Astrocyte of the spinal cord (primary cell): ENCODE measurements around the gene SGIP1.
A peak's percentile ranks its signal among the peaks of the same experiment; 100 is the strongest.

Experiments
- DNase-seq: peaks from one replicate; pipeline ENCODE4 v3.0.0; 2011; ENCODE audit warnings: low read depth, low spot score
- H3K4me3 ChIP-seq: 2 replicates; pipeline ENCODE4 v1.5.1; 2011; ENCODE audit warnings: low read depth, mild to moderate bottlenecking, low read length, moderate library complexity
- CTCF ChIP-seq: IDR thresholded peaks from 2 replicates; pipeline ENCODE4 v1.5.1; 2012; ENCODE audit warnings: low read depth, mild to moderate bottlenecking, low read length, inconsistent platforms
- in situ Hi-C: cut with HindIII; loops from 2 replicates; pipeline ENCODE4 v1.10.0; 2017; ENCODE audit warnings: low sequenced_read_pairs

Gene SGIP1

GRCh38 chr1:66613187-66613586, 79.2 kb downstream of the SGIP1 start:
- no peak for TF ChIP-seq CTCF
- peak; percentile 33 for DNase-seq
- in situ Hi-C loops, result no loop called here
- no peak overlapping the region for H3K4me3 ChIP-seq

GRCh38 chr1:66617362-66618184, 83.6 kb downstream of the SGIP1 start:
- no peak for DNase-seq
- no peak overlapping the region for H3K4me3 ChIP-seq
- no peak for TF ChIP-seq CTCF
- in situ Hi-C loops, result no loop called here

- H3K4me3 ChIP-seq, result no peak overlapping the region
- in situ Hi-C loops, result no loop called here
- DNase-seq, result no peak
- no peak for TF ChIP-seq CTCF
Observed at GRCh38 chr1:66618390-66618789, 84.4 kb downstream of the SGIP1 start.

GRCh38 chr1:66623812-66624211, 89.9 kb downstream of the SGIP1 start:
- H3K4me3 ChIP-seq, result no peak overlapping the region
- in situ Hi-C loops, result no loop called here
- TF ChIP-seq CTCF, result no peak
- peak; percentile 72 for DNase-seq

GRCh38 chr1:66624412-66625060, 90.6 kb downstream of the SGIP1 start:
- H3K4me3 ChIP-seq, result no peak overlapping the region
- peak; percentile 69 for DNase-seq
- no peak for TF ChIP-seq CTCF
- in situ Hi-C loops, result no loop called here

- DNase-seq, result no peak
- in situ Hi-C loops, result no loop called here
- no peak for TF ChIP-seq CTCF
- no peak overlapping the region for H3K4me3 ChIP-seq
Observed at GRCh38 chr1:66626261-66626660, 92.3 kb downstream of the SGIP1 start.
